Activated naive CD4-positive, alpha-beta T cell treated with anti-CD3 and anti-CD28 coated beads, Interleukin-2, amount 10 ng/mL, durations not matched to agents 7 days and 5 days (primary cell): ENCODE data around the gene MRPL49.

ENCODE experiments used
- CTCF ChIA-PET: fragments of 350-600 bp; sonication (Branson Sonifier 250); formaldehyde crosslinking; loops from one replicate; lab custom pipeline; 2021; ENCODE audit warnings: antibody characterized with exemption; lab: Charles Lee
- DNase-seq: peaks from one replicate; pipeline ENCODE4 v3.0.0-alpha.2; 2020
- H3K27ac Mint-ChIP-seq: one replicate; pipeline ENCODE4 v1.8.0; 2021; ENCODE audit warnings: mild to moderate bottlenecking, moderate library complexity, mixed read lengths
- H3K27me3 Mint-ChIP-seq: one replicate; pipeline ENCODE4 v1.8.0; 2021; ENCODE audit warnings: mild to moderate bottlenecking, mixed read lengths
- H3K36me3 Mint-ChIP-seq: one replicate; pipeline ENCODE4 v1.8.0; 2021; ENCODE audit warnings: mixed read lengths
- H3K4me1 Mint-ChIP-seq: one replicate; pipeline ENCODE4 v1.8.0; 2021; ENCODE audit warnings: mixed read lengths
- H3K4me3 Mint-ChIP-seq: one replicate; pipeline ENCODE4 v1.8.0; 2021; ENCODE audit warnings: mild to moderate bottlenecking, moderate library complexity, mixed read lengths
- H3K9me3 Mint-ChIP-seq: one replicate; pipeline ENCODE4 v1.8.0; 2021; ENCODE audit warnings: mixed read lengths

Gene MRPL49

GRCh38 chr11:65109231-65110198, 12.6 kb upstream of the MRPL49 start:
- H3K4me3 Mint-ChIP-seq: no peak overlapping the region
- peaks cover 33% of the 10 kb centered on the region for H3K36me3 Mint-ChIP-seq
- CTCF ChIA-PET: interaction anchor here (0.6 to 8.7 kb wide), 21 partner anchors 8 to 950 kb away, joined by 3 to 60 read pairs (median 5); partner anchors contain the start of genes CAPN1, CDCA5, FAU and MRPL49
- H3K4me1 Mint-ChIP-seq: peaks cover 47% of the 10 kb centered on the region
- DNase-seq: no peak
- no peaks in the 10 kb centered on the region for H3K9me3 Mint-ChIP-seq
- H3K27me3 Mint-ChIP-seq: peaks cover 4% of the 10 kb centered on the region
- H3K27ac Mint-ChIP-seq: no peak overlapping the region

GRCh38 chr11:65110354-65110861, 11.7 kb upstream of the MRPL49 start:
- H3K9me3 Mint-ChIP-seq: no peaks in the 10 kb centered on the region
- peaks cover 4% of the 10 kb centered on the region for H3K27me3 Mint-ChIP-seq
- H3K36me3 Mint-ChIP-seq: peaks cover 29% of the 10 kb centered on the region
- peak; percentile 97 for DNase-seq
- H3K4me1 Mint-ChIP-seq: peaks cover 41% of the 10 kb centered on the region
- H3K4me3 Mint-ChIP-seq: no peak overlapping the region
- CTCF ChIA-PET: interaction anchor here (0.7 to 8.7 kb wide), 24 partner anchors 9 to 949 kb away, joined by 3 to 60 read pairs (median 4); partner anchors contain the start of genes CAPN1, CDCA5, FAU and MRPL49
- peak overlapping the region; percentile 82 for H3K27ac Mint-ChIP-seq

- no peak for DNase-seq
- CTCF ChIA-PET: interaction anchor here (0.7 to 8.7 kb wide), 19 partner anchors 9 to 264 kb away, joined by 3 to 60 read pairs (median 6); partner anchors contain the start of genes ARL2, CAPN1, CDCA5 and FAU
- H3K36me3 Mint-ChIP-seq: peaks cover 21% of the 10 kb centered on the region
- peaks cover 47% of the 10 kb centered on the region for H3K4me1 Mint-ChIP-seq
- no peaks in the 10 kb centered on the region for H3K9me3 Mint-ChIP-seq
- H3K4me3 Mint-ChIP-seq: peak overlapping the region; percentile 87
- peaks cover 4% of the 10 kb centered on the region for H3K27me3 Mint-ChIP-seq
- peak overlapping the region; percentile 92 for H3K27ac Mint-ChIP-seq
These were observed 10.9 kb upstream of the MRPL49 start for GRCh38 chr11:65111159-65111743.

GRCh38 chr11:65111744-65112545, 10.2 kb upstream of the MRPL49 start, which contains the start of gene TM7SF2:
Gene TM7SF2, plus strand, starts transcription at chr11:65111872. Its CDS starts 144 bp downstream, at chr11:65112016.
- peaks cover 4% of the 10 kb centered on the region for H3K27me3 Mint-ChIP-seq
- peaks cover 21% of the 10 kb centered on the region for H3K36me3 Mint-ChIP-seq
- peaks cover 53% of the 10 kb centered on the region for H3K4me1 Mint-ChIP-seq

GRCh38 chr11:65112546-65113360, 9.4 kb upstream of the MRPL49 start:
- Mint-ChIP-seq H3K27me3 (peaks cover 4% of the 10 kb centered on the region), H3K4me1 (peaks cover 54% of the 10 kb centered on the region), H3K4me3 (peak overlapping the region; percentile 87), H3K9me3 (no peaks in the 10 kb centered on the region), H3K36me3 (peaks cover 21% of the 10 kb centered on the region), H3K27ac (peak overlapping the region; percentile 92)
- CTCF ChIA-PET: interaction anchor here (0.6 to 8.7 kb wide), 13 partner anchors 8 to 266 kb away, joined by 3 to 60 read pairs (median 6); partner anchors contain the start of genes ARL2, CAPN1, CDCA5 and FAU
- peak; percentile 85 for DNase-seq

More at GRCh38 chr11:65111744-65112545, 10.2 kb upstream of the MRPL49 start, which contains the start of gene TM7SF2:
- Mint-ChIP-seq H3K9me3 (no peaks in the 10 kb centered on the region), H3K27ac (peak within 1 kb of the TSS; percentile 92), H3K4me3 (peak within 1 kb of the TSS; percentile 87)
- DNase-seq: peak; percentile 98
- CTCF ChIA-PET: interaction anchor here (0.6 to 8.7 kb wide), 13 partner anchors 8 to 265 kb away, joined by 3 to 60 read pairs (median 6); partner anchors contain the start of genes ARL2, CAPN1, CDCA5 and FAU

GRCh38 chr11:65113361-65113756, 8.8 kb upstream of the MRPL49 start:
- Mint-ChIP-seq H3K4me1 (peaks cover 58% of the 10 kb centered on the region), H3K4me3 (peak overlapping the region; percentile 87), H3K27ac (peak overlapping the region; percentile 92), H3K9me3 (no peaks in the 10 kb centered on the region), H3K36me3 (peaks cover 25% of the 10 kb centered on the region), H3K27me3 (peaks cover 4% of the 10 kb centered on the region)
- CTCF ChIA-PET: interaction anchor here (0.6 to 8.7 kb wide), 10 partner anchors 7 to 355 kb away, joined by 3 to 60 read pairs (median 4); partner anchors contain the start of genes CDCA5, FAU, MRPL49 and SAC3D1
- no peak for DNase-seq

GRCh38 chr11:65113839-65114238, 8.3 kb upstream of the MRPL49 start:
- CTCF ChIA-PET: interaction anchor here (0.6 to 8.7 kb wide), 5 partner anchors 7 to 355 kb away, joined by 3 to 60 read pairs (median 4); partner anchors contain the start of genes FAU, MRPL49 and VPS51
- Mint-ChIP-seq H3K27me3 (peaks cover 4% of the 10 kb centered on the region), H3K4me3 (peak overlapping the region; percentile 87), H3K27ac (peak overlapping the region; percentile 92), H3K9me3 (no peaks in the 10 kb centered on the region), H3K4me1 (peaks cover 62% of the 10 kb centered on the region), H3K36me3 (peaks cover 28% of the 10 kb centered on the region)
- no peak for DNase-seq

GRCh38 chr11:65114538-65115171, 7.5 kb upstream of the MRPL49 start:
- Mint-ChIP-seq H3K27me3 (peaks cover 4% of the 10 kb centered on the region), H3K27ac (no peak overlapping the region), H3K9me3 (no peaks in the 10 kb centered on the region), H3K4me3 (peak overlapping the region; percentile 87), H3K4me1 (peaks cover 66% of the 10 kb centered on the region), H3K36me3 (peaks cover 27% of the 10 kb centered on the region)
- CTCF ChIA-PET: interaction anchor here (8.7 kb wide), 1 partner anchor 17 kb away, joined by 60 read pairs; the partner anchor contains the start of gene VPS51
- DNase-seq: no peak

- Mint-ChIP-seq H3K4me3 (peak overlapping the region; percentile 90), H3K27ac (peak overlapping the region; percentile 98), H3K4me1 (peaks cover 68% of the 10 kb centered on the region), H3K9me3 (no peaks in the 10 kb centered on the region), H3K36me3 (peaks cover 30% of the 10 kb centered on the region), H3K27me3 (peaks cover 4% of the 10 kb centered on the region)
- CTCF ChIA-PET: interaction anchor here (8.7 kb wide), 1 partner anchor 17 kb away, joined by 60 read pairs; the partner anchor contains the start of gene VPS51
- no peak for DNase-seq
These were observed 6.6 kb upstream of the MRPL49 start for GRCh38 chr11:65115361-65116082.

GRCh38 chr11:65116370-65117205, 5.5 kb upstream of the MRPL49 start:
- H3K36me3 Mint-ChIP-seq: peaks cover 38% of the 10 kb centered on the region
- peaks cover 3% of the 10 kb centered on the region for H3K27me3 Mint-ChIP-seq
- H3K9me3 Mint-ChIP-seq: no peaks in the 10 kb centered on the region
- DNase-seq: peak; percentile 78
- peaks cover 67% of the 10 kb centered on the region for H3K4me1 Mint-ChIP-seq
- CTCF ChIA-PET: interaction anchor here (1.1 to 2.2 kb wide), 7 partner anchors 9 to 272 kb away, joined by 3 to 11 read pairs (median 5); partner anchors contain the start of genes ARL2, CDC42BPG, CDCA5 and SAC3D1
- H3K4me3 Mint-ChIP-seq: peak overlapping the region; percentile 90
- peak overlapping the region; percentile 98 for H3K27ac Mint-ChIP-seq
